GM19455 (cell line): Measurements from ENCODE around the gene EGFL7.

Source experiments
- ATAC-seq: cut with Tn5 transposase; IDR thresholded peaks from one replicate; pipeline ENCODE4 v1.9.1; 2021; ENCODE audit not compliant: unreplicated experiment

The EGFL7 gene

DNA sequence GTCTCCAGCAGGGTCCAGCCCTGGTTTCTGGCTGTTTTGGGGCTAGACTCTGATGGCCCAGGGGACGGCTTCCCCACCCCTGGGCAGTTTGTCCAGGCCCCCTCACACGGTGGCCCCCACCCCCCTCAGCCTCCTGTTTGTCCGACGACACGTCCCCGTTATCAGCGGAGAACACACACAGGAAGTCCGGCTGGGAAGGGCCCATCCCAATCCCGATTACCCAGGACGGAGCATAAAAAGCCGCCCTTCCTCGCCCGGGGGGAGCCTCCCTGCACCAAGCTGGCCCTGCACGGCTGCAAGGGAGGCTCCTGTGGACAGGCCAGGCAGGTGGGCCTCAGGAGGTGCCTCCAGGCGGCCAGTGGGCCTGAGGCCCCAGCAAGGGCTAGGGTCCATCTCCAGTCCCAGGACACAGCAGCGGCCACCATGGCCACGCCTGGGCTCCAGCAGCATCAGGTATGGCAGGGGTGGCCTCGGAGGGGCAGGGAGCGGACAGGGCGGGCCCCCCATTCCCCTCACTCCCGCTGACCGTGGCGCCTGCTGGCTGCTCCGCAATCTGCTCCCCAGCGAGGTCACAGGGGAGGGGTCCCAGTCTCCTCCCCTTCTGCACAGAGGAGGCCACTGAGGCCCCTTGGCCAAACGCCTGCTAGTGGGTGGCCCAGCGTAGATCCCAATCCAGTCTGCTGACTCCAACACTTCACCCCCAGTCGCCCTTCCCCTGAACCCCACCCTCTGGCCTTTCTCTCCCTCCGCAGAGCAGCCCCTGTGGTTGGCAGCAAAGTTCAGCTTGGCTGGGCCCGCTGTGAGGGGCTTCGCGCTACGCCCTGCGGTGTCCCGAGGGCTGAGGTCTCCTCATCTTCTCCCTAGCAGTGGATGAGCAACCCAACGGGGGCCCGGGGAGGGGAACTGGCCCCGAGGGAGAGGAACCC is at the start of gene EGFL7:
Gene EGFL7, plus strand, starts transcription at position 261 of the 926 bp plus-strand sequence. CDS start 5,367 bp downstream, outside the sequence.
- ATAC-seq: no peak

DNA sequence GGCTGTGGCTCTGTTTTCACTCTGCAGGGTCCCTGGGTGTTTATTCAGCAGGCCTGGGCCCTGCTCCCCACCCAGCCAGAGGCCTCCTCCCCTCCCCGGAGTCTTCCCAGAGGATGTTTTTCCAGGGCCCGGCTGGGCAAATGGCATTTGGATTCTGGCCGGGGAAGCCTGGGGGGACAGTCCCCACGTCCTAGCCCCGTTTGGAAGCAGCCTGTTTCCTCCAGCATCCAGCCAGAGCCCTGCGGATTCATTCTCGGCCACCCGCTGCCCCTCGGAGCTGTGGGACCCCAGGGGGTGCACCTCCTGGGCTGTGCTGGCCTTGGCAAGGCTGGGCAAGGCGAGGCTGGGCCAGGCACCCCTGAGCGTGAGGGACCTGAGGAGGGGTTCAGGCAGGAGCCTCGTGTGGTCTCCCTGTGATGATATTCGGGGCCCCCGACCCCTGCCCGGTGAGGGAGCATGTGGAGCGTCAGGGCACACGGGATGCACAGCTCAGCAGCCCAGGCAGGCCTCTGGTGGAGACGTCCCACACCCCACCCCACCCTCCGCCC is 48.8 kb upstream of the EGFL7 start:
- no peak for ATAC-seq

DNA sequence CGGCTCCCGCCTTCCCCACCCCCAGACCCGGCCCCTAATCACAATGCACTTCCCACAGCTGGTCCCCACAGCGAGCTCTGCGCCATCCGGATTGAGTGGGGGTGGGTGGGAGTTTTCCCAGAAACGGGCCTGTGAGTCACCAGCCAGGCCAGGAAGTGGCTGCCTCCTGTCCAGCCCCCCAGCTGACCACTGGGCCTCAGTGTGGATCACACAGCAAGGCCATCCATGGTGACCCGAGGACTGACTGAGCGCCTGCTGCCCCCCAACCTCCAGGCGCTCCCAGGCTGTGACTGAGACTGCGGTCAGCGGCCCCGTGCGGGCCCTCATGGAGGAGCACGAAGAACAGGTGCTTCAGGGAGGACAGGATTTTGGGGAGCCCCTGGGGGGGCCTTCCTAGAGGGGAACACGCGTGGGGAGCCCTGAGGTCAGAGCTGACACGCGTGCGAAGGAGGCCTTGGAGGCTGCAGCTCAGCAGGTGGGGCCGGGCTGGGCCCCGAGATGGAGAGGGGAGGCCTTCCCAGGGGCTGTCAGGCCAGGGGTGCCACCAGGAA is 48.3 kb upstream of the EGFL7 start:
- ATAC-seq: no peak

DNA sequence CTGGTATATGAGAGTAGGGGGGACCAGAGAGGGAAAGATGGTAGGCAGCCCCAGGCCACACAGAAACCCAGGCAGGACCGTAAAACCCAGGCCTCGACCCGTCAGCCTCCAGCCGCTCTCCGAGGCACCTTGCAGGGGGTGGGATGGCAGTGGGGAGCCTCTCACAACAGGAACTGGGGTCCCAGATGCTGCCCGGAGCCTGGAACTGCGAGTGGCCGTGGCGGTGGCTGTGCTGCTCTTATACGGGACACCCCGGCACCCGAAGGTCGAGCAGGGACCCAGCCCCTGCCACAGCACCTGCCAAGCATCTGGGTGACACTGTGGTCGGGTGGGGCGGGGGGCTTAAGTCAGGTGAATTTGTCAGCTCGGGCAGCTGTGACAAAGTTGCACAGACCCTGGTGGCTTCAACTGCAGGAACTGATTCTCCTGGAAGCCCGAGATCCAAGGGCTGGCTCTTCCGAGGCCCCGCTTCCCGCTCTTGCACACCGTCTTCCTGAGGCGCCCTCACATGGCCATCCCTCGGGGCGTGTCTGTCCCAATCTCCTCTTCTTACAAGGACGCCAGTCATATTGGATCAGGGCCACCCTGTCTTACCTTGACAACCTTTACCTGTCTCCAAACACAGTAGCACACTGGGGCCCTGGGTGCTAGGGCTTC is 47.6 kb upstream of the EGFL7 start:
- ATAC-seq: no peak

DNA sequence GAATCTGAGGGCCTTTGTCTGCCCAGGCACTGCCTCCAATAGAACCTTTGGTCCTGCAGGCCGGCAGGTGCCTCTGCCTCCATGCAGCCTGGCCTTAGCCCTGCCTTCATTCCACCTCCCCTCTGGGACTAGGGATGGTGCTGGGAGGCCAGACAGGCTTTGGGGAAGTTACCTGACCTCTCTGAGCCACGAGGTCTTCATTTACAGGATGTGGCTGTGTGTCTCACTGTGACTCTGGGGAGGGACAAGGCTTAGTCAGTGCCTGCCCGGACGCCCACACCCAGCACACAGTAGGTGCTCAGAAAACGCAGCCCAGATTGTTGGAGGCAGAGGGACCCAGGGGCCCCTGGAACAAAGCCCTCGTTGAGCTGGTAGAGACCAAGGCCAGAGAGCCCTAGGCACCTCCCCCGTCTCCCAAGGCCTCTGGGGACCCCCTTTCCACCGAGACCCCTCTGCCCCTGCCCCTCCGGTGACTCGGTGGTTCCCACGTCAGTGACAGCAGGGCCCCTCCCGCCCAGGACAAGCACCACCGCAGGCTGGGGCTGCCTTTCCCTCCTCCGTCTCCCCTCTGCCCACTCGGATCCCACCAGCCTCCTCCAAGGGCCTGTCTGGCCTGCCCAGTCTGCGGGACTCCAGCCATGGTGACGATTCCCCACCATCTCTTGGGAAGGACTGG is 46.9 kb upstream of the EGFL7 start:
- ATAC-seq: no peak

DNA sequence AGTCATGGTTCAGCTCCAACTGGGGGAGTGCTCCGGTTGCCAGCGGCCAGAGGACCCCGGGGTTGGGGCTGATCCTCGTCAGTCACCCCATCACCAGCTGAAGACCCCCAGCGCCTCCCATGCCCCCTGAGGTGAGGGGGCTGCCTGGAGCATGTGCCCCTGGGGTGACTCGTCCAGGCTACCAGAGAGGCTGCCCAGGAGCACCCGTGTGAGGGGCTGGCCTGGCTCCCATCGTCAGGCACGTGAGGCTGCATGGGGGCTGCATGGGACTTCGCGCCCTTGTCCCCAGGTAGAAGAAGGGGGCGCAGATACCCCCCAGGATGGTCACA is 46.4 kb upstream of the EGFL7 start:
- ATAC-seq: no peak

DNA sequence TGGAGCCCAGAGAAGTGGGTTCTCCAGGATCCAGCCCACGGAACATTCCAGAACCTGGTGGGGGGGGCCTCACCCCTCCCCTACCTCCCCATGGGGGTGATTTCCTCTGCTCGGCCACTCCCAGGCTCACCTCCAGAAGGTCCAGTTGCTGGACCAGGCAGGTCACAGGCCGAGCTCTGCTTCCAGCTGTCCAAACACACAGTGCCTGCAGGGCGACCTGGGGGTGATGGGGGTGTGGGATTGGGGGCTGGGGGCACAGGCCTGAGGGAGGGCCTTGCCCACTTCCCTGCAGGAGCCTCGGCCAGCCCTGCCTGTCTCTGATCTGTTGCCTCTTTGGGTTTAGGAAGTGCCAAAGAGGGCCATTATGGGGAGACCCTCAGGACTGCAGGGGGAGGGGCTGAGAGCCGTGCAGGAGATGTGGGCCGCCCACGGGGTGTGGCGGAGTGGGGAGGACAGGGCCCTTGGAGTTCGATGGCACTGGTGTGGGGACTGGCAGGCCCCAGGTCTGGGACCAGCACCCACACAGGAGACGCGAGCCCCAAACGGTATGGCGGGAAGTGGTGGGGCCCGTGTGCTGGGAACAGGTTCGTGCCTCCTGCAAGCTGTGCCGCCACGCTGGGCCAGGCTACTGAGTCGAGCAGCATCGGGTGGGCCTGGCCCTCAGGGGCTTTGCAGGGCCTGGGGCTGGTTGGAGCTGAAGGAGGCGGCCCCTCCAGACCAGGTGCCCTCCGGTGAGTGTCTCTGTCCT is 45.6 kb upstream of the EGFL7 start:
- no peak for ATAC-seq

DNA sequence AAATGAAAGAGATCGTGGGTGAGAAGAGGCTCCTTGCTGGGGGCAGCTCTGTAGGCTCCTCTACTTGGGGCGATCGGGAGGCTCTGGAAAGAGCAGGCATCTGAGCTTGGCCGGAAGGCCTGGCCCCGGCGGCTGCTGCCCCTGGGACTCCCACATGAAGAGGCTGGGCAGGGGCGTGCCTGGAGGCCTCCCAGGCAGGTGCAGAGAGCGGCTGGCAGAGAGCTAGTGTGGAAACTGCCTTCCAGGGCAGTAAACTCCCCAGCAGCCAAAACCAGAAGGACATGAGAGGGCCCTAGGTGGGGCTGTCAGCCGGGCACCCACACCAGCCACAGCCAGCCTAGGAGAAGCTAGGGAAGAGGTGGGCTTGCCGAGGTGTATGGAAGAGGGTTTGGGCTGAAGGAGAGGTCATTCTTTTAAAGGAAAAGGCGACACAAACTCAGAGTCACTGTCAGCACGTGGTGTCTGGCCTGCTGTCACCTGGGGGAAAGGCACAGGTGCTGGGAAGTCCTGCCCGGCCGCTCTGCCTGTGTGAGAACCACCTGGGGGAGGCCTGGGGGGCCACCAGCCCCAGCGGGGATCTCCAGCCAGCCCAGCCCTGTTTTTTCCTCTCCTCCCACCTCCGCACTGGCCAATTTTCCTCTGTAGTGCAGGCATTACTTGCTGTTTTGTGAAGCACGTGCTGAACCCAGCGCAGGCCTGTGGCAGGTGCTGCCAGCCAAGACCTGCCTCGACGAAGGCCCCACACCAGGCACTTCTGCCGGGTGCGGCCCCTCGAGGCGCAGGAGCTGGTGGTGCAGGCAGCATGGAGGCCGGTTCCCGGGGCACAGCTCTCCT is 44.8 kb upstream of the EGFL7 start:
- no peak for ATAC-seq

DNA sequence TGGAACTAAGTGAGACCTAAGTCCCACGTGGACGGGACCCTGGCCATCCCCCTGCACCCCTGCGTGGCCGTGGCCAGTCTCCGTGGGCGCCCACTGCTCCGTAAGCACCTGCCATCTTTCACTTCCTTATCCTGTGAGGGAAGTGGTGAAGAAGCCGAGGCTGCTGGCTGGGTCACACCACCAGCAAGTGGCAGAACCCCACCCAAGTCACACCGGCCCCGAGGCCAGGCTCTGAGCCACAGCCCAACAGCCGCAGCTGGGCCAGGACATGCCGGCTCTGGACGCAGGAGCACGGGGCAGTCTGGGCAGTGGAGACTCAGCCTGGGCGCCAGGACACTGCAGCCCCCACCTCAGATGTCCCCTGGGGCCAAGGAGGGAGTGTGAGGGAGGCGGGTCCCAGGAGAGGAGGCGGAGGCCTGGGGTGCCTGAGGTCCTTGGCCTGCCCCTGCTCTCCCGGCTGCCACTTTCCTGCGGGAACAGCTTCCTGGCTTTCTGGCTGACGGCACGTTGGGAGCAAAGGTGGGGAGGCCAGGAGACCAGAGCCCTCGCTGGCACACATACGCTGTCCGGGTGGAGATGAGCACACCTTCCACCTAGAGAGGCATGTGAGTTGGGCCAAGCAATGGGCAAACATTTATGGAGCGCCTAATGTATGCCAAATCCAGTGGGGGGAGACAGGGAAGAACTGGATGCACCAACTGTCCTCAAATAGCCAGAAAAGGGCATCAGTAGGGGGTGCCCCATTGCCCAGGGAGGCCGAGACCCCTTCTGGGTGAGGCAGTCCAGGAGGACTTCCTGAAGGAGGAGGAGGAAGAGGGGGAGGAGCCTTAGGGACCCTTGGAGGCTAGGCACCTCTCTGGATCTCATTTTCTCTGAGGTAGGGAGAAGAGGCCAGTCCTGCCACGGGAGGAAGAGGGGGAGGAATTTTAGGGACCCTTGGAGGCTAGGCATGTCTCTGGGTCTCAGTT is 43.9 kb upstream of the EGFL7 start:
- no peak for ATAC-seq

DNA sequence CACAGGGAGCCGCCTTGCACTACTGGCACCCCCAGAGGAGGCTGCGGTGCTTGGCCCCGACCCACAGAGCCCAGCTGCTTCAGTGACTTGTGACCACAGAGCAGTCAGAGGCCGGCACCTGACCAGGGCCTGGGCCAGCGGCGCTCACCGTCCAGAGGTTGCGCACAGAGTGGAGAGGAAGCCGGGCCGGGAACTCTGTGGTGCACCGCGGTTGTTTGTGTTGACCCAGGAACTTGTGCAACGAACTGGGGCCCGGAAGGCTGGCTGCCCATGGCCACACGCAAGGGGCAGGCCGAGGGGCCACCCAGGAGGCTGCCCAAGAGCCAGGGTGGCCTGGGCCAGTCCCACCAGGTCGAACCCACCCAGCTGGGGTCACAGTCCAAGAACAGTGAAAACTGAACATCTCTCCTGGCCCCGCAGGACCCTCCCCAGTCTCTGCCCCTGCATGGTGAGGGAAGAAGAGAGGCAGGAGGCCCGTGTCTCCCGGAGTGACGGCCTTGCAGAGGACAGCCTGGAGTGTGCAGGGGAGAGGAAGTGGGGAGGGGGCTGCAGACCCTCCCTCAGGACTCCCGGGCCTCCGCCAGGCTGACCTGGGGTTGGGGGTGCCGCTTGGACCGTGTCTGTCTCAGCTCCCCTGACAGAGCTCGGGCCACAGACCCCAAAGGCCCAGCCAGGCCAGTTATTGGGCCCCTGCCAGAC is 42.8 kb upstream of the EGFL7 start:
- no peak for ATAC-seq

DNA sequence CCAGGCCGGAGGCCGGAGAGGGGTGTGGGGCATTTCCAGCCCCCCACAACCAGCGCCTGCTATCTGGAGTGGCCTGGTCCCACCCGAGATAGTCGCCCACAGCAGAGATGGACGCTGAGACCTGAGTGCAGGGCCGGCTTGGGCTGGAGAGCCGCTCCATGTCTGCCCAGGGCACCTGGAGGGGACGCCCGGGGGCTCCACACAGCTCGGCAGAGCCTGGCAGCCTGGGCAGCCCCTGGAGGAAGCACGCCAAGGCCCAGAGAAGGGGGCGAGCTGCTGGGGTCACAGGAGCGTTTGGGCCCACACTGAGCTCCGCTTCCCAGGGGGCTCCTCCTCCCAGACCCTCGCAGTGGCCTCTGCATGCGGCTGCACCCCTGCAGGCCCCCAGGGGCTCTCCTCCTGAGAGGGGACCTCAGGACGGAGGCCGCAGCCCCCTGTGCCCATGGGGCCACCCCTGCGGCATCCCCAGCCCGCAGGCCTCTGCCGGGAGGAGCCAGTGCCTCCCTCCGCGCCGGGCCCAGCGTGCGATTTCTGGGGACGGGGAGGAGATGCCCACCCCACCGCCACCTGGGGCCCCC is 42.2 kb upstream of the EGFL7 start:
- ATAC-seq: no peak

DNA sequence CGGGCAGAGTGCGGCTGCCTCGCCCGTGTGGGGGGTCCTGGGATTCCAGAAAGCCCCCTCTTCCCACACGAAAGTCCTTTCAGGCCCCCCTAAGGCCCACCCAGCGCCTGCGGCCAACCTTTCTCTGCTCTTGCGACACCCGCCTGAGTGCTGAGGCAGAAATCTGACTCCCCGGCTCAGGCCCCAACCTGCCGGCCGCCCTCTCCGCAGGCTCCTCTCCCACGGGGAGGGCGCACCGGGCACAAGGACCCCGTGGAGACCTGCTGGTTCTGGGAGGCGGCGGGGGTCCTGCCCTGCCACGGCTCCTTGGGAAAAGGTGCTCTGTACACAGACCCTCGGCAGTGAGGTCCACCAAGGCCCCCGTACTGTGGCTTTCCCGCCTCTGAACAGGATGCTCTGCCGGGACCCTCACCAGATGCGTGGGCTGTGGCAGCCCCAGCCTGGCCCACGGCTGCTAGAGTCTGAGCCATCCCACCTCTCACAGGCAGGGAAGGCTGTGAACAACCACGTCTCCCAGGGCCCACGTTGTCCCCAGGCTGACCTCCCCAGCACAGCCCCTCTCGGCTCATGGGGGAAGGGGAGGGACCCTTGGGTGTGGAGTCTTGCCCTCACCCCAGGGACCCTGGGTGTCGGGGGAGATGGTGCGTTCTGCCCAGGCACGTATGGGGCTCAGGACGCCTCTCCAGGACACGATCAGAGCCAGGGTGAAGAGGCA is 41.5 kb upstream of the EGFL7 start:
- ATAC-seq: no peak

DNA sequence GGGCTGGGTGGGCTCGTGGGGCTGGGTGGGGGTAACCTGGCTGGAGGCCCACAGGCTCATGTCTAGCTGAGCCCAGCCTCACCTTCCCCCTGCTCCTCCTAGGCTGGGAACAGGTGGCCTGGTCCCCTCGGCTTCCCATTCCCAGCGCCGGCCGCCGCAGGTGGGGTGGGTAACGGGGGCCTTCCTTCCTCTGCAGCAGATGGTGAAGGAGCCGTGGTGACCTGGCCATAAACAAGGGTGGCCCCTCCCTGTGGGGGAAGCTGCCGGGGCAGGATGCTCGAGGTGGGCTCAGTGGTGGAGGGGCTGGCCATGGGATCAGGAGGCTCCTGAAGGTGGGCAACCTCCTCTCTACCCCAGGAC is 41.0 kb upstream of the EGFL7 start:
- ATAC-seq: no peak

DNA sequence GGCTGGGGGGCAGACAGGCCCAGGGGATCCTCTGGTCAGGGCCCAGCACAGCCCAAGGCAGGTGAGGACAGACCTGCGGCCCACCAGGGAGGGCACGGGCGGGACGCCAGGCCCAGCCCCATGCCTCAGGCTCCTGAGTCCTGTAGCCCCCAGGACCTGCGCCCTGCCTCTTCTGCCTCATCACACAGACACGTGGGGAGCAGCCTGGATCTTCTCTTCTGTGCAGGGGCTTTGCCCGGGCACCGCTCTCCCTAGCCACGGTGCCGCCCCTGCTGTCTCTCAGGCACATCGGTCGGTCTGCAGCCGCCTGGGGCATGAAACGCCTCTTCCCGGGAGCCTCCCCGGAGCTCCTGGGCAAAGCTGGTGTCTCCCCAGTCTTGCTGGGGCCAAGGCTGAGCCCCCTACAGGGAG is 40.2 kb upstream of the EGFL7 start:
- ATAC-seq: no peak

DNA sequence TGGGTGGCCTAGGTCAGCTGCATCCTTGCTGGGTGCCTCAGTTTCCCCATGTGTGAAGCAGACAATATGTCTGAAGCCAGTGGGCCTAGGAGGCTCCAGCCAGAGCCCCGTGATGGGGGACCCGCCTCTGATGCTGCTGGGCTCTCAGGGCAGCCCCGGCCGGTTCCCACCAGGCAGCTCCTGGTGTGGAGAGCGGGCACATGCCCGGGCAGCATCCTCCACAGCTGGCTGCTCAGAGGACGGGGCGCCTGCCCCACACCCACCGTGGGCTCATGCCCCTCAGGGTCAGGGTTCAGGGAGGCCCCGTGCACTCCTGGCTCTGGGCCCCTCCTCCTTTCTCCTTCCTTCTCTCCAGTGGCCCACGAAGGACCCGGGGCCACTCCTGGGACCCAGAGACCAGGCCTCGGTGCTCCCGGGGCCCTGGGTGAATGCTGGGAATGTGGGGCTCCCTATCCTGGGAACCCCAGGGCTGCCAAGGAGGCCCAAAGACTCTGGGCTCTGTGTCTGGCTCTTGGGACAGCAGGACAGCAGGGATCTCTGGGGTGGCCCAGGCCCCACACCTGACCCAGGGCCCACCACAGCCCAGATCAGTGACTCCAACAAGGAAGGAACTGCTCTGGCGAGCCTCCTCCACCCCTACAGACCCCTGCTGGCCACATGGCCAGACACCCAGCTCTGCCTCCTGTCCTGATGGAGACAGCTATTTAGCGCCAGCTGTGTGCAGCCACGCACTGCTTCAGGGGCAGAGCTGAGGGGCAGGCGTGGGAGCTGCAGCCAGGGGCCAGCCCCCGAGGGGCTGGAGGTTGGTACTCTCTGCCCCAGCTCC is 39.5 kb upstream of the EGFL7 start:
- ATAC-seq: no peak

DNA sequence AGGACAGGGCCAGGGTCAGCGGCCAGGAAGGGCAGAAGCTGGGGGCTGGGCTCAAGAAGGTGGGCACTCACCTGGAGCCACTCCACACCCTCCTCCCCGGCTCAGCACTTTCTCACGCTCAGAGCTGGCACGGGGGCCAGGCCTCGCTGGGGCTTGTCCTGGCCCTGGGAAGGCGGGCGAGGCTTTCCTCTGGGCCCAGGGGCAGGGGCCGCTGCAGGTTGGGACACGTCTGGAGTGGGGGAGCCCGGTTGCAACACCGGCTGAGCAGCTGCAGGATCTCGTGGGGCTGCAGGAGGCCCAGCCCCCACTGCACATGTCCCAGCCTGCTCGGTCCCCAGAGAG is 38.9 kb upstream of the EGFL7 start:
- no peak for ATAC-seq
